Spleen (tissue), 7 donors: ENCODE results near the gene MRPS34.

Experiments used
- CTCF ChIP-seq, 11 experiments: fragments of 200-600 bp in 7 of 11; fragments of 450-650 bp in 4 of 11; sonication (generic) in 4 of 11; IDR thresholded peaks in 8 of 11; conservative IDR thresholded peaks in 3 of 11; 1 replicate in 7 of 11; 2 replicates in 4 of 11; pipeline versions ENCODE4 v1.4.0 to v1.8.0; 2016 to 2021; ENCODE audit warnings: antibody characterized with exemption in 11 of 11, inconsistent platforms in 4 of 11, mild to moderate bottlenecking in 1 of 11
- POLR2A ChIP-seq, 3 donors: fragments of 450-650 bp; IDR thresholded peaks; one replicate each; pipeline ENCODE4 v1.5.1; 2017; ENCODE audit warnings: antibody characterized with exemption in 3 of 3, mild to moderate bottlenecking in 1 of 3
- donor health status: DM: no; HTN: no; CAD: no; lungs with moderate emphysema.
- donor health status: DM: no; HTN: no; CAD: no.
- donor health status: DM: no; HTN: no; CAD: no.

- TF ChIP-seq CTCF (IDR thresholded peaks at IDR 0.05 in 8 of 11, conservative IDR thresholded peaks at IDR 0.05 in 3 of 11) (no peak), POLR2A (IDR thresholded peaks at IDR 0.05) (no peak)
These were observed 26.2 kb downstream of the MRPS34 start for GRCh38 chr16:1746693-1747195.
